IPS-20b (cell line): ENCODE measurements around the gene WBP2.

ENCODE experiments used
- H3K27ac ChIP-seq: one replicate; pipeline ENCODE4 v1.5.1; 2013; ENCODE audit warnings: low read length
- H3K27me3 ChIP-seq: 2 replicates; pipeline ENCODE4 v1.6.1; 2013; ENCODE audit warnings: mild to moderate bottlenecking, low read length, inconsistent platforms; ENCODE audit not compliant: insufficient read depth
- H3K36me3 ChIP-seq: 2 replicates; pipeline ENCODE4 v1.6.1; 2013; ENCODE audit warnings: low read depth, mild to moderate bottlenecking, inconsistent platforms, low read length, moderate library complexity; ENCODE audit not compliant: insufficient read depth
- H3K4me1 ChIP-seq: 2 replicates; pipeline ENCODE4 v1.6.1; 2013; ENCODE audit warnings: mild to moderate bottlenecking, control low read depth, inconsistent platforms, low read length, moderate library complexity; ENCODE audit not compliant: insufficient read depth
- H3K4me3 ChIP-seq: 2 replicates; pipeline ENCODE4 v1.5.1; 2013; ENCODE audit warnings: mild to moderate bottlenecking, low read length, inconsistent platforms
- H3K9ac ChIP-seq: 2 replicates; pipeline ENCODE4 v1.6.1; 2013; ENCODE audit warnings: low read depth, mild to moderate bottlenecking, inconsistent platforms, low read length, moderate library complexity
- H3K9me3 ChIP-seq: 2 replicates; pipeline ENCODE4 v1.6.1; 2013; ENCODE audit warnings: mild to moderate bottlenecking, low read depth, low read length, inconsistent platforms; ENCODE audit not compliant: insufficient read depth

WBP2 gene

GRCh38 chr17:75881678-75882454 lies 26.7 kb upstream of the WBP2 start:
- H3K27me3 ChIP-seq: peaks cover 44% of the 10 kb centered on the region
- H3K4me3 ChIP-seq: no peak overlapping the region
- H3K36me3 ChIP-seq: no peaks in the 10 kb centered on the region
- H3K9ac ChIP-seq: no peak overlapping the region
- H3K9me3 ChIP-seq: no peaks in the 10 kb centered on the region
- no peak overlapping the region for H3K27ac ChIP-seq
- no peaks in the 10 kb centered on the region for H3K4me1 ChIP-seq

- H3K9ac ChIP-seq: no peak overlapping the region
- H3K9me3 ChIP-seq: no peaks in the 10 kb centered on the region
- no peak overlapping the region for H3K4me3 ChIP-seq
- no peaks in the 10 kb centered on the region for H3K4me1 ChIP-seq
- no peaks in the 10 kb centered on the region for H3K36me3 ChIP-seq
- H3K27ac ChIP-seq: no peak overlapping the region
- H3K27me3 ChIP-seq: peaks cover 55% of the 10 kb centered on the region
These were observed 25.1 kb upstream of the WBP2 start for GRCh38 chr17:75880266-75880665.

GRCh38 chr17:75878174-75878998 lies 23.3 kb upstream of the WBP2 start, which contains the start of gene TRIM47:
Gene TRIM47, minus strand, starts transcription at chr17:75878581. Its CDS starts 33 bp downstream, at chr17:75878548.
- Histone ChIP-seq H3K4me3 (peak within 1 kb of the TSS; percentile 67), H3K27me3 (peaks cover 55% of the 10 kb centered on the region), H3K27ac (no peak within 1 kb of the TSS), H3K9ac (no peak within 1 kb of the TSS), H3K4me1 (no peaks in the 10 kb centered on the region), H3K9me3 (no peaks in the 10 kb centered on the region), H3K36me3 (no peaks in the 10 kb centered on the region)

GRCh38 chr17:75877752-75878173 lies 22.6 kb upstream of the WBP2 start:
- peak overlapping the region; percentile 67 for H3K4me3 ChIP-seq
- no peaks in the 10 kb centered on the region for H3K9me3 ChIP-seq
- no peak overlapping the region for H3K9ac ChIP-seq
- peaks cover 55% of the 10 kb centered on the region for H3K27me3 ChIP-seq
- H3K36me3 ChIP-seq: no peaks in the 10 kb centered on the region
- H3K4me1 ChIP-seq: 0 out of 2 replicates have a peak, but pooled peaks cover under 1% of the 10 kb centered on the region
- no peak overlapping the region for H3K27ac ChIP-seq

GRCh38 chr17:75876938-75877751 lies 22.0 kb upstream of the WBP2 start:
- H3K4me1 ChIP-seq: 0 out of 2 replicates have a peak, but pooled peaks cover 3% of the 10 kb centered on the region
- no peaks in the 10 kb centered on the region for H3K9me3 ChIP-seq
- H3K27ac ChIP-seq: no peak overlapping the region
- no peaks in the 10 kb centered on the region for H3K36me3 ChIP-seq
- H3K4me3 ChIP-seq: peak overlapping the region; percentile 67
- no peak overlapping the region for H3K9ac ChIP-seq
- peaks cover 55% of the 10 kb centered on the region for H3K27me3 ChIP-seq

GRCh38 chr17:75876190-75876937 lies 21.2 kb upstream of the WBP2 start:
- Histone ChIP-seq H3K36me3 (no peaks in the 10 kb centered on the region), H3K4me1 (0 out of 2 replicates have a peak, but pooled peaks cover 3% of the 10 kb centered on the region), H3K27me3 (peaks cover 54% of the 10 kb centered on the region), H3K9ac (no peak overlapping the region), H3K4me3 (no peak overlapping the region), H3K27ac (no peak overlapping the region), H3K9me3 (no peaks in the 10 kb centered on the region)

GRCh38 chr17:75875940-75876189 lies 20.7 kb upstream of the WBP2 start:
- no peak overlapping the region for H3K4me3 ChIP-seq
- H3K27ac ChIP-seq: no peak overlapping the region
- peaks cover 51% of the 10 kb centered on the region for H3K27me3 ChIP-seq
- 0 out of 2 replicates have a peak, but pooled peaks cover 3% of the 10 kb centered on the region for H3K4me1 ChIP-seq
- no peak overlapping the region for H3K9ac ChIP-seq
- H3K9me3 ChIP-seq: no peaks in the 10 kb centered on the region
- no peaks in the 10 kb centered on the region for H3K36me3 ChIP-seq

GRCh38 chr17:75875182-75875939 lies 20.2 kb upstream of the WBP2 start:
- Histone ChIP-seq H3K9me3 (no peaks in the 10 kb centered on the region), H3K9ac (no peak overlapping the region), H3K27me3 (peaks cover 46% of the 10 kb centered on the region), H3K4me3 (no peak overlapping the region), H3K27ac (no peak overlapping the region), H3K36me3 (no peaks in the 10 kb centered on the region), H3K4me1 (0 out of 2 replicates have a peak, but pooled peaks cover 3% of the 10 kb centered on the region)

- Histone ChIP-seq H3K27ac (no peak overlapping the region), H3K9me3 (no peaks in the 10 kb centered on the region), H3K9ac (no peak overlapping the region), H3K36me3 (no peaks in the 10 kb centered on the region), H3K27me3 (peaks cover 38% of the 10 kb centered on the region), H3K4me3 (no peak overlapping the region), H3K4me1 (0 out of 2 replicates have a peak, but pooled peaks cover 3% of the 10 kb centered on the region)
These were observed 19.4 kb upstream of the WBP2 start for GRCh38 chr17:75874323-75875181.
